K562 (cell line): Measurements from ENCODE around the gene MN1. TPM values are rescaled to one million over a fixed set of nuclear protein-coding genes. Genes with fewer than 3 reads are reported as not detected.

Experiments used
- ATAC-seq: fragments of 200-7000 bp; cut with Tn5 transposase; 3 replicates; pipeline ENCODE4 v1.9.1; 2020; ENCODE audit warnings: moderate library complexity
- BruUV-seq: library from RNA; stranded (reverse); fragments of 400-500 nt; replicated peaks from 2 replicates; lab custom pipeline; 2021; lab: Mats Ljungman, UMichigan
- CTCF ChIA-PET: fragments of 300-600 bp; formaldehyde crosslinking; extraction: SDS; loops from one replicate; lab custom pipeline; 2021; ENCODE audit warnings: low intra/inter-chr PET ratio; lab: Yijun Ruan, JAX
- POLR2A ChIA-PET: fragments of 300-600, 350-650 bp; sonication (Branson Sonifier 250); formaldehyde crosslinking; extraction: SDS; loops from one replicate; lab custom pipeline; 2021; ENCODE audit warnings: antibody characterized with exemption, inconsistent platforms; lab: Yijun Ruan, JAX
- DNase-seq, 4 experiments: peaks; one replicate each; pipeline versions ENCODE4 v3.0.0 to v3.0.0-alpha.2; 2011 to 2018; ENCODE audit warnings: low spot score in 3 of 4, mixed read lengths in 3 of 4; ENCODE audit errors: extremely low read depth in 1 of 4
- FAIRE-seq: peaks from 2 replicates; lab custom pipeline; 2011; peaks lifted over from hg19 to GRCh38; lab: Jason Lieb, UNC
- H2AFZ ChIP-seq: 2 replicates; pipeline ENCODE4 v1.6.0; 2011; ENCODE audit warnings: low read depth, low read length, control low read depth, inconsistent platforms
- H3K27ac ChIP-seq: fragments of 200-600 bp; 3 replicates; pipeline ENCODE4 v1.8.0; 2011; ENCODE audit warnings: low read depth, mild to moderate bottlenecking, control low read depth, inconsistent platforms, low read length, moderate library complexity, mixed read lengths; ENCODE audit errors: extremely low read depth
- H3K27me3 ChIP-seq, 2 experiments: fragments of 300-600 bp in 1 of 2; 2 replicates in 1 of 2; 3 replicates in 1 of 2; pipeline versions ENCODE4 v1.6.0 to v1.8.0; 2011; ENCODE audit warnings: inconsistent platforms in 2 of 2, low read length in 2 of 2, mild to moderate bottlenecking in 1 of 2, mixed read lengths in 1 of 2, moderate library complexity in 1 of 2; ENCODE audit not compliant: control insufficient read depth in 2 of 2, insufficient read depth in 2 of 2
- H3K36me3 ChIP-seq: fragments of 300-600 bp; 3 replicates; pipeline ENCODE4 v1.8.0; 2011; ENCODE audit warnings: mild to moderate bottlenecking, low read length, inconsistent platforms; ENCODE audit not compliant: control insufficient read depth, insufficient read depth
- H3K4me1 ChIP-seq, 2 experiments: fragments of 200-600 bp in 1 of 2; replicated peaks in 1 of 2; 2 replicates in 1 of 2; 3 replicates in 1 of 2; pipeline versions ENCODE4 v1.5.1 to v1.8.0; 2011; ENCODE audit warnings: inconsistent platforms in 2 of 2, low read length in 2 of 2, mild to moderate bottlenecking in 1 of 2, mixed read lengths in 1 of 2, moderate library complexity in 1 of 2; ENCODE audit not compliant: control insufficient read depth in 2 of 2, insufficient read depth in 2 of 2
- H3K4me2 ChIP-seq: 2 replicates; pipeline ENCODE4 v1.6.1; 2011; ENCODE audit warnings: low read length, control low read depth, inconsistent platforms, mixed read lengths; ENCODE audit not compliant: insufficient read depth
- H3K4me3 ChIP-seq: fragments of 200-600 bp; sonication (generic), shearing (Covaris generic); 2 replicates; pipeline ENCODE4 v1.5.1; 2016; ENCODE audit warnings: control low read depth, inconsistent platforms
- H3K79me2 ChIP-seq: fragments of 200-600 bp; 3 replicates; pipeline ENCODE4 v1.8.0; 2011; ENCODE audit warnings: low read length, inconsistent platforms; ENCODE audit not compliant: control insufficient read depth, insufficient read depth
- H3K9ac ChIP-seq, 2 experiments: 2 replicates each; pipeline versions ENCODE4 v1.6.0 to v1.6.1; 2011; ENCODE audit warnings: low read depth in 2 of 2, low read length in 2 of 2, control low read depth in 1 of 2, inconsistent platforms in 1 of 2, mild to moderate bottlenecking in 1 of 2, mixed read lengths in 1 of 2; ENCODE audit not compliant: insufficient read depth in 1 of 2
- H3K9me1 ChIP-seq: one replicate; pipeline ENCODE4 v1.6.0; 2011; ENCODE audit warnings: inconsistent platforms, mild to moderate bottlenecking, low read length, moderate library complexity; ENCODE audit not compliant: control insufficient read depth, insufficient read depth
- H3K9me3 ChIP-seq: replicated peaks from 2 replicates; pipeline ENCODE4 v1.5.1; 2011; ENCODE audit warnings: low read depth, low read length, inconsistent platforms; ENCODE audit not compliant: control insufficient read depth, insufficient read depth
- H4K20me1 ChIP-seq: replicated peaks from 2 replicates; pipeline ENCODE4 v1.6.1; 2011; ENCODE audit warnings: low read length, inconsistent platforms, mixed read lengths; ENCODE audit not compliant: control insufficient read depth, insufficient read depth
- CHD4 ChIP-seq: fragments of 200-600 bp; sonication (generic); IDR thresholded peaks from 3 replicates; pipeline ENCODE4 v1.6.1; 2012; ENCODE audit warnings: low read depth, mild to moderate bottlenecking, mixed read lengths, low read length, inconsistent platforms; ENCODE audit not compliant: insufficient read depth, insufficient replicate concordance, poor library complexity, severe bottlenecking
- CTCFL ChIP-seq: IDR thresholded peaks from 2 replicates; pipeline ENCODE4 v1.6.1; 2011; ENCODE audit warnings: borderline replicate concordance, low read depth, mild to moderate bottlenecking, moderate library complexity, low read length; ENCODE audit not compliant: insufficient read depth, poor library complexity, severe bottlenecking
- HIVEP1 ChIP-seq: fragments of 250-450 bp; sonication (Bioruptor Pico); IDR thresholded peaks from 2 replicates; pipeline ENCODE4 v1.4.0; 2020; ENCODE audit warnings: mild to moderate bottlenecking
- IFI16 ChIP-seq: fragments of 250-450 bp; sonication (Bioruptor Pico); IDR thresholded peaks from 2 replicates; pipeline ENCODE4 v2.1.2; 2022; ENCODE audit warnings: mild to moderate bottlenecking, inconsistent platforms
- NFIC ChIP-seq: fragments of 450-650 bp; IDR thresholded peaks from 2 replicates; pipeline ENCODE4 v1.6.1; 2017; ENCODE audit warnings: mild to moderate bottlenecking, inconsistent platforms
- SAP30 ChIP-seq: fragments of 200-600 bp; sonication (generic); IDR thresholded peaks from 2 replicates; pipeline ENCODE4 v1.6.1; 2012; ENCODE audit warnings: borderline replicate concordance, low read depth, mild to moderate bottlenecking, moderate library complexity, low read length, control low read depth, inconsistent platforms; ENCODE audit not compliant: insufficient read depth, poor library complexity, severe bottlenecking
- SREBF1 ChIP-seq: fragments of 150-350 bp; IDR thresholded peaks from 2 replicates; pipeline ENCODE4 v1.6.1; 2014; ENCODE audit warnings: antibody characterized with exemption, low read depth, low read length, borderline replicate concordance
- ZBTB11 ChIP-seq, 3 experiments: fragments of 200-800 bp in 1 of 3; fragments of 250-450 bp in 1 of 3; fragments of 450-650 bp in 1 of 3; sonication (Bioruptor Pico) in 1 of 3; sonication (Bioruptor generic) in 1 of 3; formaldehyde crosslinking in 1 of 3; IDR thresholded peaks; 2 replicates each; pipeline versions ENCODE4 v1.6.1 to v1.8.0; 2016 to 2022; ENCODE audit warnings: mild to moderate bottlenecking in 2 of 3, missing genetic modification characterization in 2 of 3, missing compliant biosample characterization in 1 of 3, moderate library complexity in 1 of 3
- ZEB2 ChIP-seq: fragments of 450-650 bp; IDR thresholded peaks from 2 replicates; pipeline ENCODE4 v1.6.1; 2016
- WGBS: fragments of 100-300 bp; shearing (Covaris generic); methylation state at CpG from one replicate; pipeline ENCODE4 v1.1.6; 2016; ENCODE audit warnings: low coverage, mixed read lengths; ENCODE audit not compliant: insufficient coverage; ENCODE audit errors: missing lambda C conversion rate; 5-methylcytosine and 5-hydroxymethylcytosine counted together
- in situ Hi-C: fragments of 300-500 bp; cut with MboI; formaldehyde crosslinking; loops from 4 replicates; pipeline ENCODE4 v1.15.0; 2018; ENCODE audit warnings: inconsistent platforms, mixed read lengths
- intact Hi-C: fragments of 100-400 bp; cut with micrococcal nuclease; formaldehyde crosslinking; loops from 2 replicates; pipeline ENCODE4 v1.14.2; 2022
- polyA plus RNA-seq, 8 experiments: library from polyadenylated mRNA; depleted of rRNA in 4 of 8; stranded (reverse) in 5 of 8; unstranded in 3 of 8; fragments of >200 nt; fragmentation: Nextera tagmentation in 2 of 8; fragmentation: Illumina TruSeq in 1 of 8; extraction: Ambion mirVana in 2 of 8; extraction: Trizol in 1 of 8; gene quantifications; 2 replicates each; pipeline versions ENCODE4 v1.2.1 to v1.2.3, GENCODE V29; 2011 to 2014; ENCODE audit warnings: inconsistent platforms in 1 of 8, missing spikeins in 1 of 8
- total RNA-seq, 7 experiments: library from RNA; depleted of rRNA in 6 of 7; stranded (reverse); fragments of >200 nt in 6 of 7; fragmentation: Illumina TruSeq in 2 of 7; extraction: Trizol in 2 of 7; gene quantifications; 2 replicates each; pipeline versions ENCODE4 v1.2.1 to v1.2.3, GENCODE V29; 2011 to 2021; ENCODE audit warnings: low replicate concordance in 1 of 7

MN1 gene
- total and polyA plus RNA-seq, 9 of the 15 experiments (the other 6 are each of a cell fraction or from before 2014, with no cell fraction given) = under 0.01 to 0.05 (median 0.03) TPM; not detected in 5

DNA sequence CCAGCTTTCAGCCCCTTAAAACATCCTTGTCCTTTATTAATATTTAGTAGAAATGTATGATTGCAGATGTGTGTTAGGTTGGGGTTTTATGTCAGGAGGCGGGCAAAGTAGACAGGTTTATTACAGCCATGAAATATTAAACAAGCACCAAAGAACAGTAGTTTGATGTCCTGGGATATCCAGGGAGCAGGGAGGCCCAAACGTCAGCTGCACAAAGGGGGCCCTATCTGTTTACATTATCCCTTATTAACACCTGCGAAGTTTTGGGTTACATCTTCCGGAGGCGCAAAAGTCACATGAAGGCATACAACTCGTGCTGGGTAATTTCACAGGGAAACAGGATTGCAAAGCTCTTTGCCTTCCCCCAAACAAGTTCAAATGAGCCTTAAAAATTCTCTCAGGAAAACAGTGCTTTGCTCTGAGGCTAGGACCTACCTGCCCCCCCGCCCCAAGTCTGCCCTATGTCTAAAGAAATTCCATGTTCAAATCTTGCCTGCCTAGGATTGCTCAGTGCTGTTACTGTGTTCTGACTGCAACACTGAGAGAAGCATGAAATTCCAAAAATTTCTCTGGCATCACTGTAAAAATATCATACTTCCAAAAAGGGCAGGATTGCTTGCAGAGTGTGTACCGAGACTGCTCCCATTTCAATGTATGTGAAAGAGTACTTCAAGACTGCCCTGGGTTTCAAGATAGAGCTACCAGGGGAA lies 8.9 kb downstream of the MN1 start:
- intact Hi-C loops (no loop called here), in situ Hi-C loops (no loop called here)
- H2AFZ ChIP-seq = no peak overlapping the region
- no peaks in the 10 kb centered on the region for H3K36me3 ChIP-seq
- WGBS = 18% methylated on average over 8 of the region's 8 CpGs
- ATAC-seq (no peak), DNase-seq (no peak), FAIRE-seq (no peak)
- H3K4me3 ChIP-seq = no peak overlapping the region
- no peaks in the 10 kb centered on the region for H4K20me1 ChIP-seq
- no peaks in the 10 kb centered on the region for H3K79me2 ChIP-seq
- no peaks in the 10 kb centered on the region for H3K9me3 ChIP-seq
- no peaks in the 10 kb centered on the region for H3K9me1 ChIP-seq
- CTCF ChIA-PET = no interaction called here
- H3K4me1 ChIP-seq = peaks cover 0 to 5% of the 10 kb centered on the region in 2 experiments; a peak in 1 of 5 replicates
- POLR2A ChIA-PET = no interaction called here
- no TSS peak for BruUV-seq
- peaks cover 21 to 34% of the 10 kb centered on the region in 2 experiments; a peak in 4 of 5 replicates for H3K27me3 ChIP-seq
- no peak overlapping the region for H3K4me2 ChIP-seq
- no peak overlapping the region for H3K27ac ChIP-seq
- no peak overlapping the region for H3K9ac ChIP-seq
- TF ChIP-seq NFIC (no peak), CTCFL (no peak), ZEB2 (no peak), HIVEP1 (no peak), CHD4 (no peak), IFI16 (no peak), SAP30 (no peak), SREBF1 (no peak), ZBTB11 (CRISPR knock-in tag; IDR thresholded peaks at IDR 0.05) (no peak)
